ENCODE results near the gene ACSL3.
A peak's percentile ranks its signal among the peaks of the same experiment; 100 is the strongest.

The ACSL3 gene

DNA sequence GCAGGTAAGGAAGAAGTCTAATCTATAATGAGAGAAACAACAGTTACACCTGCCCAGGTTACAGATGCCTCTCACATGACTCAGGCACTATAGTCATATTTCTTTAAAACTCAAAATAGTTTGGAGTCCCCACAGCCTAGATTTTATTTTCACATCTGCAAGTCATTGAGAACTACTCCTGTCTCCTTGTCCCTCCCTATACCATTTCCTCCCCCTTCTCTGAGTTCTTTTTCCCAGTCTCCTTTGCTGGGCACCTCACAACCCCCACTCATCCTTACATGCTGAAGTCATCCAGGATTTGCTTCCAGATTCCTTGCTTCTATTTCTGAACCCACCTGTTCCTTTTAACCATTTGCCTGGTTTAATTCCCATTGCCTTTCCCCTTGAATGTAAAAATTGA is 118.0 kb downstream of the ACSL3 start:
- Histone ChIP-seq H3K4me2 (ENCODE audit: low read length) (no peak overlapping the region), H3K79me2 (ENCODE audit: control insufficient read depth, low read length) (no peaks in the 10 kb centered on the region), H3K9me2 (replicated peaks; ENCODE audit: control insufficient read depth, low read length) (no peaks in the 10 kb centered on the region), H3K4me1 (ENCODE audit: control insufficient read depth, low read length) (0 out of 2 replicates have a peak, but pooled peaks cover 4% of the 10 kb centered on the region), H3K4me3 (ENCODE audit: low read length) (no peak overlapping the region), H3K36me3 (ENCODE audit: control insufficient read depth, low read length) (no peaks in the 10 kb centered on the region), H4K20me1 (ENCODE audit: control insufficient read depth, insufficient read depth, low read depth, low read length) (no peaks in the 10 kb centered on the region), H3K27me3 (ENCODE audit: control insufficient read depth, low read length) (peaks cover 10% of the 10 kb centered on the region; the same call in 1 of the 2 replicates), H3K27ac (ENCODE audit: low read depth, low read length) (no peak overlapping the region), H3K9me3 (ENCODE audit: control insufficient read depth, insufficient read depth, low read length) (no peaks in the 10 kb centered on the region), H3F3A (ENCODE audit: control insufficient read depth, insufficient read depth) (no peaks in the 10 kb centered on the region)
- no peak for TF ChIP-seq CTCF (IDR thresholded peaks at IDR 0.05; ENCODE audit: low read depth, low read length, poor library complexity, severe bottlenecking)
- no peak for TF ChIP-seq EZH2phosphoT487 (IDR thresholded peaks at IDR 0.05; ENCODE audit: borderline replicate concordance, low read length)

DNA sequence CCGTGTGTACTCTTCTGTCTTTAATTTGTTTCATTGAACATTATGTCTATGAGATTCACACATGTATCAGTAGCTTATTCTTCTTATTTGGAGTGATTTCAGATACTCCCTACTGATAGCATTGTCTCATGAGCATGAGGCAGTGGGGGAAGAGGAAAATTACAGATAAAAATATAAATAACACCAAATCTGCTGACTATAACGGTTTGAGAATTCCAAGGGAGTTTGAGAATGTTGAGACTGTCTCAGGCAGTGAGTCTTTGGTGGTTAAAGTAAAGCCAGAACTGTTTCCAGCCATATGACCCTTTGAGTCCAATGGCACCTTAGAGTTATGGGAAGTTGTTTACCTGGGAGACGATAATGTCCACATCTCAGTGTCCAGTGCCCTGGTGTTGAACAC is 118.6 kb downstream of the ACSL3 start:
- no peaks in the 10 kb centered on the region for H3K9me2 ChIP-seq (replicated peaks; ENCODE audit: control insufficient read depth, low read length)
- H4K20me1 ChIP-seq (ENCODE audit: control insufficient read depth, insufficient read depth, low read depth, low read length): no peaks in the 10 kb centered on the region
- no peaks in the 10 kb centered on the region for H3K36me3 ChIP-seq (ENCODE audit: control insufficient read depth, low read length)
- TF ChIP-seq CTCF (IDR thresholded peaks at IDR 0.05; ENCODE audit: low read depth, low read length, poor library complexity, severe bottlenecking): no peak
- TF ChIP-seq EZH2phosphoT487 (IDR thresholded peaks at IDR 0.05; ENCODE audit: borderline replicate concordance, low read length): no peak
- no peaks in the 10 kb centered on the region for H3F3A ChIP-seq (ENCODE audit: control insufficient read depth, insufficient read depth)
- no peaks in the 10 kb centered on the region for H3K9me3 ChIP-seq (ENCODE audit: control insufficient read depth, insufficient read depth, low read length)
- H3K27ac ChIP-seq (ENCODE audit: low read depth, low read length): no peak overlapping the region
- no peaks in the 10 kb centered on the region for H3K79me2 ChIP-seq (ENCODE audit: control insufficient read depth, low read length)
- H3K4me2 ChIP-seq (ENCODE audit: low read length): no peak overlapping the region
- 0 out of 2 replicates have a peak, but pooled peaks cover 4% of the 10 kb centered on the region for H3K4me1 ChIP-seq (ENCODE audit: control insufficient read depth, low read length)
- peaks cover 10% of the 10 kb centered on the region; the same call in 1 of the 2 replicates for H3K27me3 ChIP-seq (ENCODE audit: control insufficient read depth, low read length)
- H3K4me3 ChIP-seq (ENCODE audit: low read length): no peak overlapping the region

DNA sequence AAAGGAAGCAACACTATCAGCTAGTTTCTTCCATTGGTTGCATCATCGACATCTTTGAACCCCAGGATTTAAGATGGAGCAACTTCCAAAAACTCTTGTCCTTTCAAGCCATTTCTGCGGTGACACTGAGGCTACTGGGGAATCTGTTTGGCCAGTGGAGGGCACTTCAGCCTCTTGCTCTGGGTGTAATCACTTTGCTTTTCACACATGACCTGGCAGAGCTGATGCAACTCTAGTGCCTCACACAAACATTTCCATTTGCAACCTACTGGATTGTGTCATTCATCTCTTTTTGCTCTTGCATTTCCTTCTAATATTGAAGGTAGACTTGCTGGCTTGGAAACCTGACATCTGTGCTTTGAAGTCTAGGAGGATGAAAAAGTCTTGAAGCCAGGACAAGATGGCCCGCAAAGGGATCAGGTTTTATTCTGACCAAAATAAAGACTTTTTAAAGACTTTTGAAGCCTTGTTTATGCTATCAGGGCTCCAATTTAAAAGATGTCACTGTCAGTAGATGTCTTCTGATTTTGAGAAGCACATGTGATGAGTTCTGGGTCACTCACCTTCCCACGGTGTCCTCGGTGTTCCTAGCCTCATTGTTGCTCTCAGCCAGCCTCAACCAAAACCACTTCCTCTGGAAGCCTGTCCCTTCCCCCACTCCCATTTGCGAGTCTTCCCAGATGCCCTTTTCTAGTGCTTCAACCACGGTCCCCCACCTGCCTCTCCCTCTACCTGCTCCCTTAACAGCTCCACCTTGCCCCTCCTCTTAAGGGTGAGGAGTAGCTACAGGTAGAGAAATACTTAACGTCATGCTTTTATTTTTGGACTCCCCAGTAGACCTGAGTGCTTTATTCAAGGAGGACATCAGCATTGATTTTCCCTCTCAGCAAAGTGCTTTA is 121.4 kb downstream of the ACSL3 start:
- TF ChIP-seq CTCF (IDR thresholded peaks at IDR 0.05; ENCODE audit: low read depth, low read length, poor library complexity, severe bottlenecking) (peak; percentile 14), EZH2phosphoT487 (IDR thresholded peaks at IDR 0.05; ENCODE audit: borderline replicate concordance, low read length) (no peak)
- Histone ChIP-seq H4K20me1 (ENCODE audit: control insufficient read depth, insufficient read depth, low read depth, low read length) (no peaks in the 10 kb centered on the region), H3F3A (ENCODE audit: control insufficient read depth, insufficient read depth) (no peaks in the 10 kb centered on the region), H3K27ac (ENCODE audit: low read depth, low read length) (no peak overlapping the region), H3K4me2 (ENCODE audit: low read length) (no peak overlapping the region), H3K79me2 (ENCODE audit: control insufficient read depth, low read length) (no peaks in the 10 kb centered on the region), H3K4me1 (ENCODE audit: control insufficient read depth, low read length) (0 out of 2 replicates have a peak, but pooled peaks cover 4% of the 10 kb centered on the region), H3K9me3 (ENCODE audit: control insufficient read depth, insufficient read depth, low read length) (peaks cover 7% of the 10 kb centered on the region; the same call in 1 of the 2 replicates), H3K9me2 (replicated peaks; ENCODE audit: control insufficient read depth, low read length) (no peaks in the 10 kb centered on the region), H3K4me3 (ENCODE audit: low read length) (no peak overlapping the region), H3K36me3 (ENCODE audit: control insufficient read depth, low read length) (no peaks in the 10 kb centered on the region), H3K27me3 (ENCODE audit: control insufficient read depth, low read length) (no peaks in the 10 kb centered on the region)

Data from DOHH2 (cell line).